Suprapubic skin (tissue), 3 donors: ENCODE results near the gene CCSER2.

Experiments
- CTCF ChIP-seq, 2 donors: fragments of 200-600 bp in 1 of 2; fragments of 450-650 bp in 1 of 2; sonication (generic) in 1 of 2; IDR thresholded peaks; one replicate each; pipeline ENCODE4 v1.5.1; 2016 to 2019; ENCODE audit warnings: antibody characterized with exemption in 2 of 2, mild to moderate bottlenecking in 1 of 2, moderate library complexity in 1 of 2
- POLR2A ChIP-seq, 2 donors: fragments of 450-650 bp; IDR thresholded peaks; one replicate each; pipeline ENCODE4 v1.6.1; 2017; ENCODE audit warnings: antibody characterized with exemption in 2 of 2, mild to moderate bottlenecking in 2 of 2, moderate library complexity in 2 of 2

DNA sequence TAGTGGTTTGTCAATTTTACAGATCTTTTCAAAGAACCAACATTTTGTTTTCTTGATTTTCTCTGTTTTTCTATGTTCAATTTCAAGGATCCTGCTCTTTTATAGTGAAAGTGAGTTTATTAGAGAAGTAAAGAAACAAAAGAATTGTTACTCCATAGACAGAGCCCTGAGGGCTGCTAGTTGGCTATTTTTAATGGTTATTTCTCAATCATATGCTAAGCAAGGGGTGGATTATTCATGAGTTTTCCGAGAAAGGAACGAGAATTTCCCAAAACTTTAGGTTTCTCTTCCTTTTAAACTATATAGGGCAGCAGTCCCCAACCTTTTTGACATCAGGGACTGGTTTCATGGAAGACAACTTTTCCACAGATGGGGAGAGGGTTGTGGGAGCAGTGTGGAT is 165.0 kb downstream of the CCSER2 start:
- TF ChIP-seq CTCF (IDR thresholded peaks at IDR 0.05) (no peak), POLR2A (IDR thresholded peaks at IDR 0.05) (no peak)
